ENCODE measurements around the gene GLA.

Gene GLA

DNA sequence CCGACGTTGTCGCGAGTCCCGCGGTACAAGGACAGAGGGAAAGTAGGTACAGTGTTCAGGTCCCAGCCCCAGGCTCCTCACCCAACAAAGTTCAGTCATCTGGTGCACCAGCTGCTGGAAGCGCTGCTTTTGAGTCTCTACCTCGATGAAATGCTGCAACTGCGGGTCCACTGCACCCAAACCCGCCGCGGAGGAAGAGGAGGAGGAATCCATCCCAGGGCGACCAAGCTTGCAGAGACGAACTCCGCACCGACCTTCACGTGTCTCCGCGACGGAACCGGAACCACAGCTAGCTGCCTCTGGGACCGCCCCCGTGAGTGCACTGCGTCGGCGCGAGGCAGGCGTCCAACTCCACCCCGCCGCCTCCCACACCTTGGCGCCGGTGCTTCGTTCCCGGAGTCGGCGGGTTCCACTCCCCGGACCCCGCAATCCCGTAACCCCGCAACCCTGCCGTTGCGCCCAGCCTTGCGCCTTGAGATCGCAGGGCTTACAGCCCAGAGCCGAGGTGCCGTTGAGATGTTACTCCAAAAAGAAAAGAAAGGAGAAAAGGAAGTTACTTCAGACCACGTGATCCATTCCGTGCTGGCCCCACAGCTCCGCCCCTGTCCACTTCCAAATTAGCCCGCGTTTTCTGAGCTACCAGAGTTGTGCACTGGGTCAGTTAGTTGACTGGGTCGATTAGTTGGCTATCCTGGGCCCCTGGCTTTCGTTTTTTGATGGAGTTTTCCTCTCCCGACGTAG, 59.1 kb downstream of the GLA start, which contains the start of gene TIMM8A:
TIMM8A (minus strand) TSS at position 291 of the 741 bp plus-strand sequence; CDS start at position 213, 78 bp downstream.
- peak; percentile 73 to 82 for DNase-seq

DNA sequence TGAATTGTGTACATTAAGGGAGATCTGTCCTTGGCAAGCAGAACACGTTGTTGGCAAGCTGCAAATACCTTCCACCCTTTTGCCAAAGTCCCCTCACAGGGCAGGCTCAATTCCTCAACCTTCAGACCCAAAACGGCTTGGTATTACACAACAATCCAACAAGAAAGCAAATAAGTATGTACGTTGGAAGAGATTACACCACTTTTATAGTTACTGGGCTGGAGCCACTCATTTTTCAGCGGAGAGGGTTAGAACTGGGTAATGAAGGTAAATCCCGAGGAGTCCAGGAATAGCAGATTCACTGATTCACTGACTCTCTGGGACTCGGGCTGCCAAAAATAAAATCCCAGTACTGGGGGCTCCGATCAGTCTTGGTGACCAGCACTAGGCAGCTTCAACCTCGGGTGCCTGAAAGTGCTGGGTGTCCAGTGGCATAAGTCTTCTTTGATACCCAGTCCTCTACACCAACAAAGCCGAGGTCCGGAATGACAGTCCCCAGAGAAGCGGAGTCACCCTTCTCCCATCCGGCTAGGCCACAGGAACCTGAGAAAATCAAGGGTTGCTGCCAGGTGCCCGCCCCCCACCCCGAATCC, 59.8 kb downstream of the GLA start:
- DNase-seq: no peak

Data from NCI-H187 (cell line).